Hypothalamus (tissue), 51 donors: ENCODE measurements around the gene NLK.
"Not testable (repeated sequence)": the region's sequence is repeated elsewhere in the genome, so short reads cannot be mapped to it uniquely, and the experiment has no call there.

Source experiments
- DNase-seq, 51 donors: peaks; one replicate each; lab custom pipeline; 2025; lab: John Stamatoyannopoulos, UW

Gene NLK

DNA sequence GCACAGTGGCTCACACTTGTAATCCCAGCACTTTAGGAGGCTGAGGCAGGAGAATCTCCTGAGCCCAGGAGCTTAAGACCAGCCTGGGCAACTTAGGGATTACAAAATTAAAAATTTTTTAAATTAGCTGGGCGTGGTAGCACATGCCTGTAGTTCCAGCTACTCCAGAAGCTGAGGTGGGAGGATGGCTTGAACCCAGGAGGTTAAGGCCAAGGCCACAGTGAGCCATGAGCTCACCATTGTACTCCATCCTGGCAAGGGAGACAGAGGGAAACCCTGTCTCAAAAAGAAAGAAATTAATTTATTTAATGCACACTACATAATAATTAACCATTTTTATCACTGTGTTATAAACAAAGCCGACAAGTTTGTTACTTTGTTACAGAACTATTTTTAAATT is 145.5 kb downstream of the NLK start:
- no peak for DNase-seq

DNA sequence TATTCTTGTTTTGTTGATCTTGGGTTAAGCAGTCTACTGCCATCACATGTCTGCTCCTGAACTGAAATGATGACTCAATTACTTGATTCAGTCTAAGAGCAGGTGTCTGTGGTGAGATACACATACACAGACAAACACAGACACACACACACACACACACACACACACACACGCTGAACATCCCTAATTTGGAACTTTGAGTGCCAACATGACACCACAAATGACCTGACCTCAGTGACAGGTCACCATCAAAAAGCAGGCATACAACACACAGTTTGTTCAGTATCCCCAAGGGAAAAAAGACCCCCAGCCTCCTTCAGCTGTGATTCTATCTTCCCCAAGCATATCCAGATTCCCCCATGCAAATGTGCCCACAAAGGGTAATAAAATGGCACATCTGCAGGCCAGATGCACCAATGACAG is 146.4 kb downstream of the NLK start:
- DNase-seq: no peak

DNA sequence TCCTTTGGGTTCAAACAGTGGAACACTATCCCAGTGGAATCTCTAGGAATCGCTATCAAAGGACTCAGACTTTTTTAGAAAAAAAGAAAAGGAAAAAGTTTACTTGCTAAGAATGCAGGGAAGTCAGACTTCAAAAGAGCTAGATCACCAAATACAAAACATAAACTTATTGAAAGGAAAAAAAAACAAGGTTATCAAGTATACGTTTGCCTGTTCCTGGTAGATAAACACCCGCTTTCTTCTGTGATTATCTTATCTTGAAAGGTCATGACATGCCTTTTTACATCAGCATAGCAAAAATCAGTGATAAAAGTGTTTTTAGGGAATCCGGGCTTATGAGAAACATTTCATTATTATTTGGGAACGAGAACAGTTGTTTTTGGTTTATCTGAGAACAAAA is 147.2 kb downstream of the NLK start:
- DNase-seq: no peak

DNA sequence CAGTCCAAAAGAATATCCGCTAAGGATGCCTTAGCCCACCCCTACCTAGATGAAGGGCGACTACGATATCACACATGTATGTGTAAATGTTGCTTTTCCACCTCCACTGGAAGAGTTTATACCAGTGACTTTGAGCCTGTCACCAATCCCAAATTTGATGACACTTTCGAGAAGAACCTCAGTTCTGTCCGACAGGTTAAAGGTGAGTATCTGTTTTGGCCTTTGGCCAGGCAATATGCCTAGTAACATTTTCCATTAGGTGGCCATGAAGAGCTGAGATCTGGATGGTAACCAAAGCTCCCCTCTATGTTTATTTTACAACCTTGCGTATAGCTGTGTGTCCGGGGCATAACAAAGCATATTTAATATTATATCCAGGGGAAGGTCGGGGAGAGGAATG is 148.5 kb downstream of the NLK start:
- no peak for DNase-seq

DNA sequence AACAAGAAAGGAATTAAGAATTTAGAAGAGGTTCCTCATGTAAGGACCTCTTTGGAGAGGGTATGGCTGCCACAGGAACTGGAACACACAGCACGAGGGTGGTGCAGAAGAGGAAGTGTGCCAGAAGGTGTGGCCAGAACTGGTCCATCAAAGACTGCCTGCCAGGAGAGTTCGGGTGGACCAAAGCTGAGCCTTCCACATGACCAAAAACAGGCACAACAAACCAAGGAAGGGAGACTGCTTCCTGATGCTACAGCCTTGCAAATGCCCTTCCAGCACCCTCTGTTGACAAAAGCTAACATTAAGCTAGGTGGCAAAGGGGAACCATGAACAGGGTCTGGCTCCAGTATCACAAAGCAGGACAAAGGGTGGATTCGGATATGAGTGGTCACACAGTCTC is 150.8 kb downstream of the NLK start:
- DNase-seq: peak in 20 of 51 donors; percentile 0 to 38 (median 9)

DNA sequence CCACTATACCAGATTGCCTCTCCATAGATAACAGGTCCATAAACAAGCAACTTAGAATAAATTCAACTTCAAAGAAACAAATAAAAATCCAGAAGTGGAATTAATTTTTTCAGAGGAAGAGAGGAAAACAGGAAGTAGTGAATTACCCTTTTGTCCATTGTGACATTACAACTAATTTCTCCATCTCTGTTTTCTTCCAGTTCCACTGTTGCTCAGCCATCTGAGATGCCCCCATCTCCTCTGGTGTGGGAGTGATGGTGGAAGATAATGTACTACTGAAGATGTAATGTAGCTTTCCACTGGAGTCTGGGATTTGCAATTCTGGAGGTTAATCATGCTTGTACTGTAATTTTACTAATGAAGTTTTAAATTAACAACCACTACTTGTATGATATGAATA is 151.9 kb downstream of the NLK start:
- no peak for DNase-seq

DNA sequence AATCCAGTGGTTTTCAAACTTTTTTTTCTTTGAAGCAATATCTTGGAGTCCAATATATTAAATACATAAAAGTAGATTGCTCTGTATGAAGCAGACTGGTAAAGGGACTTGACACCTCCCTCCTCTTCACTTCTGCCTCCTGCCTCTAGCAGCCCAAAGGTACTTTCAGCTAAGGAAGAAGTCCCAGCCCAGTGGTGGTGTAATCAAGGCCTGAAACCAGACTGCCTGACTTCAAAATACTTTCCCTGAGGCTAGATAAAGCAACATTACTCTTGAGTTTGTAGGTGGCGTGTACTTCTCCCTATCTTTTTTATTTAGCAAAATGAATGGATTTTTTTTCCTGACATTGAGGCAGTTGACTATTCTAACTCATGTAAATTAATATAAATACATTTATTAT is 154.2 kb downstream of the NLK start:
- DNase-seq: no peak

DNA sequence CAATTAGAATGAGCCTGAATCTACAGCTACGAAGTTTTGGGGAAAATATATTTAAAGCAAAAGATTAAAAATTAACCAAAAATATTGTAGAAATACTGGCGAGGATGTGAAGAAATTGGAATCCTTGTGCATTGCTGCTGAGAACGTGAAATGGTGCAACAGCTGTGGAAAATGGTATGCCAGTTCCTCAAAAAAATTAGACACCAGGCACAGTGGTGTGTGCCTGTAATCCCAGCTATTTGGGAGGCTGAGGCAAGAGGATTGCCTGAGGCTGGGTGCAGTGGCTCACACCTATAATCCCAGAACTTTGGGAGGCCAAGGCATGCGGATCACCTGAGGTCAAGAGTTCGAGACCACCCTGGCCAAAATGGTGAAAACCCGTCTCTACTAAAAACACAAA is 156.6 kb downstream of the NLK start:
- no peak for DNase-seq

DNA sequence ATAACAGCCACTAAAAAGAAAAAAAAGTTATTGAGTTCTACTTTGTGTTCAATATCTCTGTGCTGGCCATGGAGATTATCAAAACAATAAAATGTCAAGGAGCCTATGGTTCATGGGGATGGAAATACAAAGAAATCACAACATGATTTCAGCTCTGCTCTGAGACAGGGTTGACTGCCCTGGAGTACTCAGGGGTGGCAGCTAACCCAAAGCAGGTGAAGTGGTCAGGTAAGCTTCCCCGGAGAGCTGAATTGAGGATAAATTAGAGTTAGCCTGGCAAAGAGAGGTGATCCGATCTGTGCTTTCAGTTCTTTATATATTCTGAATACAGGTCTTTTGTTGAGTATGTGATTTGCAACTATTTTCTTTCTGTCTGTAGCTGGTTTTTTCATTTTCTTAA is 157.3 kb downstream of the NLK start:
- no peak for DNase-seq

DNA sequence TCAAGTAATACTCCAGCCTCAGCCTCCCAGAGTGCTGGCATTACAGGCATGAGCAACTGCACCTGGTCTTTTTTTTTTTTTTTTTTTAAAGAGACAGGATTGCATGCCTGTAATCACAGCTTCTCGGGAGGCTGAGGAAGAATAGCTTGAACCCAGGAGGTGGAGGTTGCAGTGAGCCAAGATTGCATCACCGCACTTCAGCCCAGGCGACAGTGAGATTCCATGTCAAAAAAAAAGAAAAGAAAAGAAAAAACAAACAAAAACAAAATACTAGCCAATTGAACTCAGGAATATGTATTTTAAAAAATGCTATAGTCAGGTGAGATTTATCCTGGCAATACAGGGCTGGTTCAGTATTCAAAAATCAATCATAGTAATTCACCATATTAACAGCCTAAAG is 158.8 kb downstream of the NLK start:
- no peak for DNase-seq

DNA sequence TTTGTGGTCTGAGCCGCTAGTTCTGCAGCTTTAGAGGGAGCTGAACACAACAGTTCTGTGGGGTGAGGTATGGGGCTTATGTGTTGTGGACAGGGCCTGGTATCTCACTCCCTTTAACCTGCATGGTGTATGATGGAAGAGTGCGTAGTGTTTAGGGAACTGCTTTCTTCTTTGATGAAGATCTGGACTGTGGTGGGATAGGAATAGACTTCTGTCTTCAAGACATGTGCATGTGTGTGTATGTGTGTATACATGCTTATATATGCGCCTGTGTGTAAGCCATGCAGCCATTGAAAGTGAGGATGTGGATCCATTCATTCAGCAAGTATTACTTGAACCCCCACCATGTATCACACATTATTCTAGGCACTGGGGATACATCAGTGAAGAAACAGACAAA is 161.8 kb downstream of the NLK start:
- DNase-seq: no peak

DNA sequence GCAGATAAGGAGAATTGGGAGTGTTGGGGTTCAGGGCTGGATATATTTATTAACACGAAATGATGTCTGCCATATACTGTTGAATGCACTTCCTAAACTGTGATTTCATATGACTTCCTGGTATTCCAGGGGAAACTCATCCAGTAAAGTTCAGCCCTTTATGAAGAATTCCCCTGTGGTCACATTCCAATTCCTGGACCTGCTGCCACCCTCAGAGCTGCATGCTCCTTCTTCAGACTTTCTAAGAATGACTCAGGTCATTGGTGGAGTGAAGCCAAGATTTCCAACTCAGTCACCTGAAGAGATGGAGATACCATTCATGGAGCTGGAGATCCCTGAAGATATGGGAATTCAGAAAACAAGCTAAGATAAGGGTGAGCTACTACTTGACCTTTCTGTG is 162.3 kb downstream of the NLK start:
- DNase-seq: no peak

DNA sequence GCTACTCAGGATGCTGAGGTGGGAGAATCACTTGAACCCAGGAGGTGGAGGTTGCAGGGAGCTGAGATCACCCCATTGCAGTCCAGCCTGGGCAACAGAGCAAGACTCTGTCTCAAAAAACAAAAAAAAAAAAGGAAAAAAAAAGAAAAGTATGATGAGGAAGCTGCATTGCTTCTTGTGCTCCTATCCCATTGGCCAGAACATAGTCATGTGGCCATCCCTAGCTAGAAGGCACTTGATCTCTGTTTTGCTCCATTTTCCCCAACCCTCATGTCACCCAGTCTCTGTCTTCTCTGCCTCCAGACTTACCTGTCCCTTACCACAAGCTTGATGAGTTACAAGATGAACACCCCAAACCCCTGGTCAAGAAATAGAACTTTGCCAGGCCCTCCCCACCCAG is 163.8 kb downstream of the NLK start:
- no peak for DNase-seq

DNA sequence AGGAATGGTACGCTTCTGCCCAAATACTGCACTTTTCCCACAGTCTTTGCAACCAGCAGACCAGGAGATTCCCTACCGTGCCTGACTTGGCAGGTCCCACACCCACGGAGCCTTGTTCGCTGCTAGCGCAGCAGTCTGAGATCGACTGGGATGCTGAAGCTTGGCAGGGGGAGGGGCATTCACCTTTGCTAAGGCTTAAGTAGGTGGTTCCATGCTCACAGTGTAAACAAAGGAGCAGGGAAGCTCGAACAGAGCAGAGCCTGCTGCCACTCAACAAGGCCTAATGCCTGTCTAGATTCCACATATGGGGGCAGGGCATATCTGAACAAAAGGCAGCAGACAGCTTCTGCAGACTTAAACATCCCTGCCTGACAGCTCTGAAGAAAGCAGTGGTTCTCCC is 169.3 kb downstream of the NLK start:
- peak in 2 of 51 donors; percentile 19 to 21 for DNase-seq

DNA sequence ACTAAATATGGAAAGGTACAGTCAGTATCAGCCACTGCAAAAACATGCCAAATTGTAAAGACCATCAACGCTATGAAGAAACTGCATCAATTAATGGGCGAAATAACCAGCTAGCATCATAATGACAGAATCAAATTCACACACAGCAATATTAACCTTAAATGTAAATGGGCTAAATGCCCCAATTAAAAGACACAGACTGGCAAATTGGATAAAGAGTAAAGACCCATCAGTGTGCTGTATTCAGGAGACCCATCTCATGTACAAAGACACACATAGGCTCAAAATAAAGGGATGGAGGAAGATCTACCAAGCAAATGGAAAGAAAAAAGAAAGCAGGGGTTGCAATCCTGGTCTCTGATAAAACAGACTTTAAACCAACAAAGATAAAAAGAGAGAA is 171.1 kb downstream of the NLK start:
- DNase-seq: not testable (repeated sequence)

DNA sequence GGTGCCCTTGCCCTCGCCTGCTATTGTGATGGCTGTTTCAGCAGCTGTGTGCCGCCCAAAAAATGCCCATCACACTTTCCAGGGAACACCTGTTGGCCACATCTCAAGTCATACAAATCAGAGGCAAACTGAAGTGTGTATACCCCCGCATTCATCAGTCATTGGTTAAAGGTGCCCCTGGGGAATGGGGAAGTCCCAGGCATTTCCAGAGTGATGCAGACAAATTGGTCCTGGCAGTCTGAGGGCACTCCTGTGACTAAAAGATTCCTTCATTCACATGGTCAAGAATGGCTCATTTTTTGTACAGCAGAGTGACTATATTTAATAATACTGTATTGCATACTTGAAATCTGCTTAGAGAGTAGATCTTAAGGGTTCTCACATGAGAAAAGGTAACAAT is 173.6 kb downstream of the NLK start:
- DNase-seq: no peak

DNA sequence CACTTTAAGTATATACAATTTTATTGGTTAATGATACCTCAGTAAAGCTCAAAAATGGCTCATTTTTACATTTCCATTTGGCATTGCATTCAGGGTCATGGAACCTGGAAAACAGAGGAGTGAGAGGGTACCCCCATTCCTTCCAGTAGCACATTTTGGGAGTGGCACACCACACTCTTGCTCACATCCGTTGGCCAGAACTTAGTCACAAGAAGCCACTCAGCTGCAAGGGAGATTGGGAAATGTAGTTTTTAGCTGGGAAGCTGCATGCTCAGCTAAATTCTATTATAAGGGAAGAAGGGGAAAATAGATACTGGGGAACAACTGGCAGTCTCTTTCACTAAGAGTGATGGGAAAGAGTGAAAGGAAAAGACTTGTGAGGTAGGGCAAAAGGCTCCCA is 174.1 kb downstream of the NLK start:
- DNase-seq: no peak

DNA sequence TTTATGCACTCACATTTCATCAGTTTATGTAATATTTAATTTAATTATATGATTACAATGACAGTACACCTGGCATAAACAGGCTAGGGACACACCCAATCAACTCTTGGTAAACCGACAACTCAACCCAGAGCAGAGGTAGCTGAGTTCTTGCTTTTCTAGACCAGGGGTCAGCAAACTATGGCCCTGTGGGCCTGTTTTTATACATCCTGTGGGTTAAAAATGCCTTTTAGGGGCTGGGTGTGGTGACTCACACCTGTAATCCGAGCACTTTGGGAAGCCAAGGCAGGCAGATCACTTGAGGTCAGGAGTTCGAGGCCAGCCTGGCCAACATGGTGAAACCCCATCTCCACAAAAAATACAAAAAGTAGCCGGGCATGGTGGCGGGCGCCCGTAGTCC is 177.3 kb downstream of the NLK start:
- no peak for DNase-seq

DNA sequence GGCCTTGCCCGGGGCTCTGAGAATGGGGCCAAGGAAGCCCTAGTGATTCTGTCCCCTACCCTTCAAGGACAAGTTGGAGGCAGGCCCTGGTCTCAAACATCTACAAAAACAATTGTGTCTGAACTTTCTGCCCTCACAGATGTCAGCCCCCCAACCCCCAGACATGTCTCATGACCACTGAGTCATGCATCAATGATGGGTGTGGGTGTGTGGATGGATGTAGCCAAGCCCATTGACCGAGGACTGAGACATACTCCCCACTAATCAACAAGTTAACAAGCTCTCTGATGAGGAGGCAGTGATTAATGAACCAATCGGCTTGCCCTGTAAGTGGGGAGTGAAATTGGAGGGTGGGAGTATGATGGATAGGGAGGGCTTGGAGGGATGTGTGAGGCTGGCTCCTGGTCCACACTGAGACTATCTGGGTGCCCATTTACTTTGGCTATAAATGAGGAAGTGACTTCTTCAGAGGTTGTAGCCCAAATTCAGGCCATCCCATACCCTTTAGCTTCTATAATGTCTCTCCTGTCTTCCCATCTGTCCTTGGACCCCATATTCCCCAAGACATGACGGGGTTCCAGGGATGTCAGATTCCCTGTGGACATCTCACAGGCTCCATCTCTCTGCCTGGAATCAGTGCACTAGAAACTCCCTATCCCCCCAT is 179.4 kb downstream of the NLK start:
- DNase-seq: no peak

DNA sequence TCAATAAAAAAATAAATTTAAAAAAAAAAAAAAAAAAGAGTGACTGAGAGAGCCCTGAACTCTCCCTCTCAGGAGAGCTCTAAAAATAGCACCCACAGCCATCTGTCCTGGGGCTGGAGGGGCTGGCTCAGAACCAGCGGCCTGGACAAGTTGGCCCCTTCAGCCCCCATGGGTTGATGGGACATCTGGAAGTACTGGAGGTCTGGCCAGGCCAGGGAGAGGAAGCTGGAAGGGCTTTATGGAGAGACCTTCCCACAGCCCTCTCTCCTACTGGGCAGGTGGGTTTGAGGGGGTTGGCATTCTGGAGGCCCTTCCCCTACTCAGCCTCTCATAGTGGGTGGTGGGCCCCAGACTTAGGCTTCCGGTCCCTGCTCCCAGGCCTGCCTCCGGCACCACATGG is 182.8 kb downstream of the NLK start:
- DNase-seq: no peak

DNA sequence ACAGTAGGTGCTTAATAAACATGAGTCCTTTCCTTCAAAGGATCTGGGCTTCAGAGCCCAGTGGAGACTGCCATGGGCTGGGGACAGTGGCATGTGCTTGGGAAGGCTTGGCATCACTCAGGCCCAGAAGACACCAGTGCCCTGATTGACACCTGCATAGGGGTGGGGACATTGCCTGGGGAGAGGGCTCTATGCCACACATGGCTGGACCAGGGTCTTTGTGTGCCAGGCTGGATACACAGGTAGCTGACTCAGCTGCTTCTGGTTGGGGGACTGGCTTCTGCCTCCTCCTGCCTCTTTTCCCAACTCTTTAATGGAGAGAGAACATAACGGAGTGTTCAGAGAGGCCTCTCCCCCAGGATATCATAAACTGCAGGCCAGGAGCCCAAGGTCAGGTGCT is 183.4 kb downstream of the NLK start:
- no peak for DNase-seq

DNA sequence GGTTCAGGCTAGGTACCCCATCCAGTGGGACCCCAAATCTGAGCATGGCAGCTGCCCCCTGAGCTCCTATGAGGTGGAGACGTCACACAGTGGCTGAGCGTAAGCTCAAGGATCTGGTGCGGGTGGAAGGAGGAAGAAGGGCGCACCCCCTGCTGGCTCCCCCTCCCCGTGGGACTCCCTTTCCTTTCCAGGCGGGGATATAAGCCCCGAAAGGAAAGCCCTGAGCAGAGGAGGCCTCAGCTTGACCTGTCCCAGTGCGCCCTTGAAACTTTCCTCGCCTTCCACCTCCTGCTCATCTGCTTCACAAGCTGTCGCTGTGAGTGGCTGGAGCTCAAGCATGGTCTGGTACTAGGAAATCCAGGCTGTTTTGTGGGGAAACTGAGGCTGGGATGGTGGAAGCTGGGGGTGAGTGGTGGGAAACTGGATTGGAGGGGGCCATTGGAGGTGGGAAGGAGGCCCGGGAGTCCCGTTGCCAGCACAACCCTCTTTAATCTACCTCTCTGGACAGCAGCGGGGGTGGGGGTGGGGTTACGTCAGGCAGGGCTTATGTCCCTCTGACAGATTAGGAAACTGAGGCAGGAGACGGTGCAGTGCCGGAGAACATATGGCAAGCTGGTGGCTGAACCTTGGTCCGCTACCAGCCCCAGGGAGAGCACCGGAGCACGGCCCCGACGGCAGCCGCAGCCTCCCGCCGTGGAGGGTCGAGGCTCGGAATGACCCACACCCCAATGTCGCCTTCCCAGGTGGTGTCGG is 184.3 kb downstream of the NLK start:
- no peak for DNase-seq
